ENCODE measurements around the gene BRI3BP. TPM values are rescaled to one million over a fixed set of nuclear protein-coding genes. Genes with fewer than 3 reads are reported as not detected.

Gene BRI3BP
- total RNA-seq, 2 experiments from 2014 or later = 40.0 to 41.0 TPM

Other genes with a start within 250 kb of the BRI3BP start
- gene SCARB1, start 129.8 kb upstream of the BRI3BP start, total RNA-seq = 10 to 100 TPM; 32.5 to 32.6 TPM
- gene UBC, start 79.0 kb upstream of the BRI3BP start, total RNA-seq = 100 to 1,000 TPM; 730 to 758 TPM
- 10 to 100 TPM; 49.1 to 51.3 TPM for gene DHX37, start 4.5 kb upstream of the BRI3BP start, total RNA-seq
- 10 to 100 TPM; 19.4 to 19.5 TPM for gene AACS, start 71.8 kb downstream of the BRI3BP start, total RNA-seq
- not detected for gene TMEM132B, start 192.7 kb downstream of the BRI3BP start, total RNA-seq

Measured in activated CD8-positive, alpha-beta memory T cell treated with anti-CD3 and anti-CD28 coated beads for 36 hours (primary cell).